ENCODE data around the gene PSMC4.

DNA sequence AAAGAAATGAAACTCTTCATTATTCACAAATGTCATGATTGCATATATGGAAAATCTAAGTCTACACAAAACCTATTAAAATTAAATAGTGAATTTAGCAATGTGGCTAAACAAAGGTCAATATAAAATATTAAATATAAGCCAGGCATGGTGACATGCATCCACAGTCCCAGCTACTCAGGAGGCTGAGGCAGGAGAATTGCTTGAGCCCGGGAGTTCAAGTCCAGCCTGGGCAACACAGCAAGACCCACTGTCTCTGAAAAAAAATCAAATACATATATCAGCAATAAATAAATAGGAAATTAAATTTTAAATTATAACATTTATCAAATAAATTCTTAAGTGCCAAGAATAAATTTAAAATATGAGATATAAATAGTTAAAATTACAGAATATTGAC lies 11.9 kb downstream of the PSMC4 start:
- TF ChIP-seq, protein P1, sequence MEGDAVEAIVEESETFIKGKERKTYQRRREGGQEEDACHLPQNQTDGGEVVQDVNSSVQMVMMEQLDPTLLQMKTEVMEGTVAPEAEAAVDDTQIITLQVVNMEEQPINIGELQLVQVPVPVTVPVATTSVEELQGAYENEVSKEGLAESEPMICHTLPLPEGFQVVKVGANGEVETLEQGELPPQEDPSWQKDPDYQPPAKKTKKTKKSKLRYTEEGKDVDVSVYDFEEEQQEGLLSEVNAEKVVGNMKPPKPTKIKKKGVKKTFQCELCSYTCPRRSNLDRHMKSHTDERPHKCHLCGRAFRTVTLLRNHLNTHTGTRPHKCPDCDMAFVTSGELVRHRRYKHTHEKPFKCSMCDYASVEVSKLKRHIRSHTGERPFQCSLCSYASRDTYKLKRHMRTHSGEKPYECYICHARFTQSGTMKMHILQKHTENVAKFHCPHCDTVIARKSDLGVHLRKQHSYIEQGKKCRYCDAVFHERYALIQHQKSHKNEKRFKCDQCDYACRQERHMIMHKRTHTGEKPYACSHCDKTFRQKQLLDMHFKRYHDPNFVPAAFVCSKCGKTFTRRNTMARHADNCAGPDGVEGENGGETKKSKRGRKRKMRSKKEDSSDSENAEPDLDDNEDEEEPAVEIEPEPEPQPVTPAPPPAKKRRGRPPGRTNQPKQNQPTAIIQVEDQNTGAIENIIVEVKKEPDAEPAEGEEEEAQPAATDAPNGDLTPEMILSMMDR (IDR thresholded peaks at IDR 0.05): no peak
- TF ChIP-seq TAF1 (IDR thresholded peaks at IDR 0.05; ENCODE audit: borderline replicate concordance, low read depth, low read length) (no peak), USF1 (IDR thresholded peaks at IDR 0.05; ENCODE audit: borderline replicate concordance, low read depth) (no peak), POLR2AphosphoS5 (IDR thresholded peaks at IDR 0.05; ENCODE audit: low read depth, low read length) (no peak), ZBTB33 (IDR thresholded peaks at IDR 0.05; ENCODE audit: borderline replicate concordance, low read depth) (no peak), SIN3A (IDR thresholded peaks at IDR 0.05; ENCODE audit: borderline replicate concordance, low read depth, low read length) (no peak), RFX5 (IDR thresholded peaks at IDR 0.05; ENCODE audit: low read length) (no peak), EP300 (IDR thresholded peaks at IDR 0.05; ENCODE audit: borderline replicate concordance in 1 of 2, low read depth in 1 of 2, low read length in 1 of 2) (no peak), SMC3 (IDR thresholded peaks at IDR 0.05; ENCODE audit: low read depth, low read length) (no peak), RAD21 (IDR thresholded peaks at IDR 0.05; ENCODE audit: low read length) (no peak), EZH2phosphoT487 (IDR thresholded peaks at IDR 0.05; ENCODE audit: borderline replicate concordance, low read depth) (no peak), FOSL2 (IDR thresholded peaks at IDR 0.05; ENCODE audit: borderline replicate concordance, low read depth) (no peak), MEF2A (IDR thresholded peaks at IDR 0.05; ENCODE audit: borderline replicate concordance, low read depth) (no peak)
- TF ChIP-seq, protein P2, sequence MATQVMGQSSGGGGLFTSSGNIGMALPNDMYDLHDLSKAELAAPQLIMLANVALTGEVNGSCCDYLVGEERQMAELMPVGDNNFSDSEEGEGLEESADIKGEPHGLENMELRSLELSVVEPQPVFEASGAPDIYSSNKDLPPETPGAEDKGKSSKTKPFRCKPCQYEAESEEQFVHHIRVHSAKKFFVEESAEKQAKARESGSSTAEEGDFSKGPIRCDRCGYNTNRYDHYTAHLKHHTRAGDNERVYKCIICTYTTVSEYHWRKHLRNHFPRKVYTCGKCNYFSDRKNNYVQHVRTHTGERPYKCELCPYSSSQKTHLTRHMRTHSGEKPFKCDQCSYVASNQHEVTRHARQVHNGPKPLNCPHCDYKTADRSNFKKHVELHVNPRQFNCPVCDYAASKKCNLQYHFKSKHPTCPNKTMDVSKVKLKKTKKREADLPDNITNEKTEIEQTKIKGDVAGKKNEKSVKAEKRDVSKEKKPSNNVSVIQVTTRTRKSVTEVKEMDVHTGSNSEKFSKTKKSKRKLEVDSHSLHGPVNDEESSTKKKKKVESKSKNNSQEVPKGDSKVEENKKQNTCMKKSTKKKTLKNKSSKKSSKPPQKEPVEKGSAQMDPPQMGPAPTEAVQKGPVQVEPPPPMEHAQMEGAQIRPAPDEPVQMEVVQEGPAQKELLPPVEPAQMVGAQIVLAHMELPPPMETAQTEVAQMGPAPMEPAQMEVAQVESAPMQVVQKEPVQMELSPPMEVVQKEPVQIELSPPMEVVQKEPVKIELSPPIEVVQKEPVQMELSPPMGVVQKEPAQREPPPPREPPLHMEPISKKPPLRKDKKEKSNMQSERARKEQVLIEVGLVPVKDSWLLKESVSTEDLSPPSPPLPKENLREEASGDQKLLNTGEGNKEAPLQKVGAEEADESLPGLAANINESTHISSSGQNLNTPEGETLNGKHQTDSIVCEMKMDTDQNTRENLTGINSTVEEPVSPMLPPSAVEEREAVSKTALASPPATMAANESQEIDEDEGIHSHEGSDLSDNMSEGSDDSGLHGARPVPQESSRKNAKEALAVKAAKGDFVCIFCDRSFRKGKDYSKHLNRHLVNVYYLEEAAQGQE (IDR thresholded peaks at IDR 0.05; ENCODE audit: low read depth, low read length): no peak
